Hematopoietic multipotent progenitor cell treated with erythropoietin and hydrocortisone succinate and interleukin-3 and kit ligand, for 6 days (in vitro differentiated cells): ENCODE data around the gene APLP1.
A peak's percentile ranks its signal among the peaks of the same experiment; 100 is the strongest.
"Not testable (repeated sequence)": the region's sequence is repeated elsewhere in the genome, so short reads cannot be mapped to it uniquely, and the experiment has no call there.

ENCODE experiments used
- DNase-seq: peaks from one replicate; pipeline ENCODE4 v3.0.0-alpha.2; 2015

The APLP1 gene

DNA sequence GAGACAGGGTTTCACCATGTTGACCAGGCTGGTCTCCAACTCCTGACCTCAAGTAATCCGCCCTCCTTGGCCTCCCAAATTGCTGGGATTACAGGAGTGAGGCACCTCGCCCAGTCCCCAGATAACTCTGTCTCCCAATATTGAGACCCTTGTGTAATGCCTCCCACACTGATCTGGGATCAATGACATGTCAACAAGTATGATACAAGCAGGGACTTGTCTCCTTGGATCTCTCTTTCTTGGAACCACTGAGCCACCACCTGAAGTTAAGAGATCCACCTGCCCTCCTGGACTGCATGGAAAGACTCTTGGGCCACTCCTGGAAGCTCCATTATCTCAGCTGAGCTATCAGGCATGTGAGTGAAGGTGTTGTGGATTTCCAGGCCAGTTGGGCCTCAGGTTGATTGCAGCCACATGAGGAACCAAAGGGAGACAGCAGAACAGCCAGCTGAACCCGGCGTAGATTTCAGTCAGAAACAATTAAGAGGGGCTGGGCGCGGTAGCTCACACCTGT is 16.9 kb downstream of the APLP1 start:
- DNase-seq: no peak

- DNase-seq: no peak
These were observed 17.5 kb downstream of the APLP1 start for GRCh38 chr19:35885904-35886303.

GRCh38 chr19:35887197-35887596 is 18.8 kb downstream of the APLP1 start:
- no peak for DNase-seq

GRCh38 chr19:35888398-35888797 is 20.0 kb downstream of the APLP1 start:
- DNase-seq: no peak

DNA sequence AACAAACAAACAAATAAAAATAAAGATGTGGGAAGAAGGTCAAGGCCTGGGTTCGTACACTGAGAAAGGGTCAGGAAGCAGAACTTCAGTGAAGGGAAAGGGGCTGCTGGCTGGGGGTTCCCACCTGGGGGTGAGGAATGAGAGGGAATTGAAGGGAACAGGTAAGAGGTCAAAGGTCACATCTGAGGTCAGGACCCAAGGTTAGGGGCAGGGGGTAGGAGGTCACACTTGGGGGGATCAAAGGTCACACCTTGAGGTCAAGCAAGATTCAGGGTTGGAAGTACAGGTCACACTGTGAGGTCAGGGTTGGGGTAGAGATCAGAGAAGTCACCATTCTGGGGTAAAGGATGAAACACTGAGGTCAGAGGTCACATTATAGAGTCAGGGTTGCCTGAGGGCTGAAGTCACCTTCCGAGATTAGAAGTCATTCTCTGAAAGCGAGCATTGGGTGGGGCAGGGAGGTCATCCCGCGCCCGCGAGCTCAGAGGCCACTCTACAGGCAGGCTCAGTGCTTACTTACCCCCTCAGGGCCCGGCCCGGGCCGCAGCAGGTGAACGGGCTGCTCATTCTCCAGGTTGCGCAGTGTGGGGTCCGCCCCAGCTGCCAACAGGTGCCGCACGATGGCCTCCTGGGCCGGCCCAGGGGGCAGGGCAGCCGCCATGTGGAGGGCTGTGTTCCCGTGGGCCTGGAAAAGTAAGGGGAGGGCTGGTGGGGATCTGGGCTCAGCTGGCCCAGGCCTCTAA is 21.2 kb downstream of the APLP1 start:
- no peak for DNase-seq

GRCh38 chr19:35890113-35890650 is 21.8 kb downstream of the APLP1 start:
- no peak for DNase-seq

DNA sequence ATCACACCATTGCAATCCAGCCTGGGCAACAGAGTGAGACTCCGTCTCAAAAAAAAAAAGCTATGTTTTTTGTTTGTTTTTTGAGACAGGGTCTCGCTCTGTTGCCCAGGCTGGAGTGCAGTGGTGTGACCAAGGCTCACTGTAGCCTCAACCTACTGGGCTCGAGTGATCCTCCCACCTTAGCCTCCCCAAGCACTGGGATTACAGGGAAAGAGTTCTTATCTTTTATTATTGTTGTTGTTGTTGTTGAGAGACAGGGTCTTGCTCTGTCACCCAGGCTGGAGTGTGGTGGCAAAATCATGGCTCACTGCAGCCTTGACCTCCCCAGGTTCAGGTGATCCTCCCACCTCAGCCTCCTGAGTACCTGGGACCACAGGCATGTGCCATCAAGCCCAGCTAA is 23.4 kb downstream of the APLP1 start:
- not testable (repeated sequence) for DNase-seq

GRCh38 chr19:35894342-35894741 is 26.0 kb downstream of the APLP1 start:
- DNase-seq: no peak

DNA sequence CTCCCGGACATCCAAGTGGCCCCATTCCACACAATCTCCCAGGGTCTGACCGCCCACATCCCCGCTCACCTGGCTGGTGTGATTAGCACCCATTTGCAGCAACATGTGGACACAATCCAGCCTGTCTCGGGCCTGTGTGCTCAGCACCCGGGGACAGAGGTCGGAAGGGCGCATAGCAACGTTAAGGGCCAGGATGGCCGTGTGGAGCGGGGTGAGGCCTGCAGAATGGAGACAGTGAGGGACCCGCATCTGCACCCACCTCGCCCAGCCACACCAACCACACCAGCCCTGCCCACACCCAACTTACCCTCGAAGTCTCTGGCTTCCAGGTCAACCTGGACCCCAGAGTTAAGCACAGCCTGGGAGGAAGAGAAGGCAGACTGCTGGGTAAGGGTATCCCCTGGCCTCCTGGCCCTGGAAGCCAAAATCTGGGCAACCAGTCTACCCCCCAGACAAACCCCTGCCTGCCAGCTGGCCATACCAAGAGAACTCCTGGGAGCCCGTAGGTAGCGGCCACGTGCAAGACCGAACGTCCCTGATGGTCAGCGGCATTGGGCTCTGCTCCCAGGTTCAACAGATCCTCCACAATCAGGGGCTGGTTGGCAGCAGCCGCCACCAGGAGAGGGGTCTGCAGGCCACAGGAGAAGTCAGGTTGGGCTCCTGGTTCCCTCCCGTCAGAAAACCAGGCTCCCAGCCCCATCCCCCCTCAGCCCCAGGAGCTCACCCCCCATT is 27.7 kb downstream of the APLP1 start:
- no peak for DNase-seq

- DNase-seq: no peak
These were observed 28.3 kb downstream of the APLP1 start for GRCh38 chr19:35896643-35897040.

DNA sequence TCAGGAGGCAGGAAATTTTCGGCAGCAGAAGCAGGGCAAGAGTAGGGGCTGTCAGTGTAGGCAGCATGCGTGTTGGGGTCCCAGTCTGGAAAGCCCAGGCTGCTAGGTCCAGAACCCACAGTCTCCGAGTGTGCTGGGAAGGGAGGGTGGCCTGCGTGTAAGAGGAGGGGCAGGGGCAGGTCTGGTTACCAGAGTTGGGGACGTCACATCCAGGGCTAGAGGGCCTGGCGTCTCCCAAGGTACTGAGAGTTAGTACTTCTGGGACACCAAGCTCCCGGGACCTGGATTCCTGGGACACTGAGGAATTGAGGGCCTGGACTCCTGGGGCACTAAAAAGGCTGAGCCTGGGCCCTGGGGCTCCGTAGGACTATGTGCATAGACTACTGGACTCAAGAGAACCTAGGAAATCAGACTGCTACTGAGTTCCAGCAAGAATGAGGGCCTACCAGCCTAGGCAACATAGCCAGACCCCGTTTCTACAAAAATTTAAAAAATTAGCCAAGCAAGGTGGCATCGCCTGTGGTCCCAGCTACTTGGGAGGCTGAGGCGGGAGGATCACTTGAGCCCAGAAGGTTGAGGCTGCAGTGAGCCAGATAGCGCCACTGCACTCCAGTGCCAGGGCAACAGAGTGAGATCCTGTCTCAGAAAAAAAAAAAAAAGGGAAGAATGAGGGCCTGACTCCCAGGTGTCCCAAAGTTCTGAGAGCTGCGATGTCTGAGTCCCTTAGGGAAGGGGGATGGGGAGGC is 29.5 kb downstream of the APLP1 start:
- no peak for DNase-seq

DNA sequence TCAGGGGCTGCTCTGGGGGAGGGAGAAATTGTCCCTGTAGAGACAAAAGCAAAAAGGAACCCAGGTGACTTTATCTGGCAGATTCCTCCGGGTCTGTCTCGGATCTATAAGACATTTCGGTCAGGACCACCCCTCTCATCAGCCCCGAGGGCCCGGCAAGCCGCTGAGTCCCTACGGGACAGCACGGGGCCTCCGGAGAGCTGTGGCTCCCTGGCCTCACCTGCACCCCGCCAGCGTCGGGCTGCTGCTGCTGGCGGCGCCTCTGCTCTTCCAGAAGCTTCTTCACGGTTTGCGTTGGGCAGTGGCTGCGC is 30.1 kb downstream of the APLP1 start:
- DNase-seq: no peak

GRCh38 chr19:35899547-35900214 is 31.3 kb downstream of the APLP1 start:
- peak; percentile 93 for DNase-seq

- no peak for DNase-seq
These were observed 32.8 kb downstream of the APLP1 start for GRCh38 chr19:35901055-35901644.

DNA sequence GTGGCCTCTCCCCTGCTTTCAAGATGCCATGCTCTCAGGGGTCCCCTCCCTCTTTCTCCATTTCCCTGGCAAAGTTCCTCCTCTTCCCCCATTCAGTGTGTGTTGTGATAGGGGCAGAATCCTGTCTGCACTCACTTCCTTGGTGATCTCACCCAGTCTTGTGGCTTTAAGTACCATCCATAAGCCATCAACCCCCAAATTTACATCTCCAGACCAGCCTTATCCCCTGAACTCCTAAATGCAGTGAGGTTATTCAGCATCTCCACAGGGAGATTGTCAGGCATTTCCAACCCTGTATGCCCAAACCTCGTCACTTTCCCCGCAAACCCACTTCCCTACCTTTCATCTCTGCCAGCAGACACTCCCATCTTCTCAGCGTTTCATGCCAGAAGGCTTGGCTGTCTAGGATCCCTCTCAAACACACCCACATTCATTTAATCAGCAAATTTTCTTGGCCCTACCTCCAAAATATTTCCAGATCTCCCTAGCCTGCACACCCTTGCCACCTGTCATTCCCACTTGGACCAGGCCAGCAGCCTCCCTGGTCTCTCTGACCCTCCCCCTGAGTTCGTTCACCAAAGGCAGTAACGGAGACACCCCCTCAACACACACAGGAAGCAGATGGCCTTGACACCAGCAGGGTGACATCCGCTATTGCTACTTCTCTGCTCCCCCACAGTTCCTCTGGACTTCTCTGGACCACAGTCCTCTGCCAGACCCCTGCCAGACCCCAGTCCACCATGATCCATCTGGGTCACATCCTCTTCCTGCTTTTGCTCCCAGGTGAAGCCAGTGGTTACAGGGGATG is 33.7 kb downstream of the APLP1 start, which contains the start of gene HCST:
HCST (plus strand) TSS at position 676 of the 808 bp plus-strand sequence; CDS start at position 741, 65 bp downstream.
- DNase-seq: peak; percentile 63

GRCh38 chr19:35902870-35903475 is 34.6 kb downstream of the APLP1 start:
- DNase-seq: no peak

GRCh38 chr19:35903550-35904179 is 35.3 kb downstream of the APLP1 start:
- DNase-seq: peak; percentile 95

GRCh38 chr19:35904311-35905068 is 36.1 kb downstream of the APLP1 start:
- DNase-seq: peak; percentile 51

- no peak for DNase-seq
These were observed 36.9 kb downstream of the APLP1 start for GRCh38 chr19:35905178-35905727.
